HG03558 (cell line): ENCODE data around the gene CATSPER4.

ENCODE experiments used
- ATAC-seq: cut with Tn5 transposase; IDR thresholded peaks from one replicate; pipeline ENCODE4 v1.9.1; 2021; ENCODE audit warnings: moderate number of reproducible peaks; ENCODE audit not compliant: unreplicated experiment; ENCODE audit errors: extremely low read depth

Gene CATSPER4

DNA sequence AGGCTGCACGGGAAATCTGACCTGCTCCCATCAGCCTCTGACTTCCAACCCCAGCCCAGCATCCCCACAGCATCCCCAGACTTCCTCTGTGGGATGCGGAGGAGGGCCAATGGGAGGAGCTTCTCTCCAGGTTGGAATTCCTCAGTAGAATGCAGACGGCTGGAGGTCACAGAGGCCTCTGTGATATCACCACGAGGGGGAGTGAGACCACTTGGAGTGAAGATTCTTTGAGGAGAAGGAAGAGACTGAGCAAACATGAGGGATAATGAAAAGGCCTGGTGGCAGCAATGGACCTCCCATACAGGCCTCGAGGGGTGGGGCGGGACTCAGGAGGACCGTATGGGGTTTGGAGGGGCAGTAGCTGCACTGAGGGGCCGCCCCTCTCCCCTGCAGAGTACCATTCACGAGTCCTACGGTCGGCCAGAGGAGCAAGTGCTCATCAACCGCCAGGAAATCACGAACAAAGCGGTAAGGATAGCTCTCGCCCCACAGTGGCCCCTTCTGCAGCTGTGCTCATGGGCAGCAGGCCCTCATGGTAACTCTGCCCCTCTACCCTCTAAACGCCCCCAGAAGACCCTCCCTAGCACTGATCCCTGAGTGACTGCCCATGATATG lies at the start of gene CATSPER4:
TSS of gene CATSPER4 (plus strand) at position 230 of the 615 bp plus-strand sequence. CDS start at position 256, 26 bp downstream.
- no peak for ATAC-seq

DNA sequence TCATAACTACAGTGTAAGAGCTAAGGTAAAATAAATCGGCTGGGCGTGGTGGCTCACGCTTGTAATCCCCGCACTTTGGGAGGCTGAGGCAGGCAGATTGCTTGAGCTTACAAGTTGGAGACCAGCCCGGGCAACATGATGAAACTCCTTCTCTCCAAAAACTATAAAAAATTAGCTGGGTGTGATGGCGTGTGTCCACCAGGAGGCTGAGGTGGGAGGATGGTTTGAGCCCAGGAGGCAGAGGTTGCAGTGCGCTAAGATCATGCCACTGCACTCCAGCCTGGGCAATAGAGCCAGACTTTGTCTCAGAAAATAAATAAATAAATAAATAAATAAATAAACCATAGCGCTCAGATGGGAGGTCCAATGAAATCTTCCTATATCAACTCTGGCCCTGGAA lies 48.2 kb upstream of the CATSPER4 start:
- ATAC-seq: no peak

DNA sequence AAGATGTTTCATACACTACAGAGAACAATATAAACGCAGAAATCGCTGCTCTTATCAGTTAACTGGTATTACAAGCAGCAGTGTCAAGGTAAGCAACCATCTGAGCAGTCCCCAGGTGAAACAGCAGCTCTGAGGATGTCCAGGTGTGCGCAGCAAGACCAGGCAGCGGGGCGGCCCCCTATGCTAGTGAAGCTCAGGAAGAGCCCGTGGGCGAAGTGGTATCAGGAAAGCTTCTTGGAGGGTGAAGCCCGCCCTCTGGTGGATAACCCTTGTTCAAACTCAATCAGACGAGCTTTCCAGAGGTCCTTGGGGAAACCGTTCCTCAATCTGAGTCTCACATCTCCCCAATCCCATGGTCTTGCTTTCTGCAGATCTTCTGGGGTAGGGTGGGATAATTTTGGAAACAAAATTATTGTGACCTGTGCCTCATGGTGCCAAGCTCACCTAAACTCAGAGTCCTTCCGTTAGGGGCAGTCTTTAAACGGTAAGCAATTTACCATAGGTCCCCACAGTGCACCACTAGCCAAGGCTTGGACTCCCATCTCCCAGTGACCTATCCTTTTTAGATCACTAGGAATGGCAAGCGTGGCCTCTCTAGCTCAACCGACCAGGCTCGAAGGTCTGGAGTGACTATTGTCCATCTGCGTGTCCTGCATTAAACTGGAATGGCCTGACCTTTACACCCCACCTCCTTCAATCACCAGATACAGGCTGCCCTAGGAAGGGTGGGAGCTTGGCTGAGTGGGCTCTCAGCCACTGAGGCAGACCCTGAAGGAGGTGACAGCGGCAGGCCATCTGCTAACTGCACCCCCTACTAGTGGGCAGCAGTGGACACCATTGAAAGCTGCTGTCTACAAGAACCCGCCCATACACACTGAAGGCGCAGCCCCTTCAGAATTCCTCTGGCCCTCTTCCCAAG lies 45.1 kb upstream of the CATSPER4 start:
- ATAC-seq: no peak

DNA sequence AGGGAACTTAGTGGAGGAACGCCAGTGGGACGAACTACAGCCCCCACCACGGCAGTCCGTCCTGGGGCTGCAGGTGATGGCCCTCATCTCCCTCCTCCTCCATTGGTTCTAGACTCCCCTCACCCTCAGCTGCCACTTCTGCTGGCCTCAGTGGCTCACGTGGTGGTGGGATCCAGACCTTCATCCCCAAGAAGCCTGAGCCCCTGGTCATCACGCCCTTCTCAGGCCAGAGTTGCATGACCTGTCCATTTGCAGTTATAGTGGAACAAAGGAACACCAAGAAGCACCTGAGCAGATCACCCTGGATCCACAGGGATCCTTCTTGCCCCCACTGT lies 44.5 kb upstream of the CATSPER4 start:
- no peak for ATAC-seq

DNA sequence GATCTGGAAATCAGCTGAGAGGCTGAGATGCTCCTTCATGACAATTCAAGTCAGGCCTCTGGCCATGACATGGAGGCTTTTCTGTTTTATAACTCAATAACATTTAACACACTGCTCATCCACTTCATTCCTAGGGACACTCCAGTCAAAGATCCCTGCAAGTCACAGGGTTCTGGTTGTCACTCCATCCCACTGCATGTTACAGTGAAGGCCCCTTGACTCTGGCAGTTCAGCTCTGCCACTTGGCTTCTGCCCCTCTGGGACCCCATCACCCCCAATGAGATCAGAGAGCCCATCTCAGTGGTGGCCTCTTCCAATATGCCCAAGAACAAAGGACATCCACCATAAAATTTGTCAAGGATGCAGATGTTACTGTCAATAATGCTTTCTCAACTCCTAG lies 41.5 kb upstream of the CATSPER4 start:
- no peak for ATAC-seq

DNA sequence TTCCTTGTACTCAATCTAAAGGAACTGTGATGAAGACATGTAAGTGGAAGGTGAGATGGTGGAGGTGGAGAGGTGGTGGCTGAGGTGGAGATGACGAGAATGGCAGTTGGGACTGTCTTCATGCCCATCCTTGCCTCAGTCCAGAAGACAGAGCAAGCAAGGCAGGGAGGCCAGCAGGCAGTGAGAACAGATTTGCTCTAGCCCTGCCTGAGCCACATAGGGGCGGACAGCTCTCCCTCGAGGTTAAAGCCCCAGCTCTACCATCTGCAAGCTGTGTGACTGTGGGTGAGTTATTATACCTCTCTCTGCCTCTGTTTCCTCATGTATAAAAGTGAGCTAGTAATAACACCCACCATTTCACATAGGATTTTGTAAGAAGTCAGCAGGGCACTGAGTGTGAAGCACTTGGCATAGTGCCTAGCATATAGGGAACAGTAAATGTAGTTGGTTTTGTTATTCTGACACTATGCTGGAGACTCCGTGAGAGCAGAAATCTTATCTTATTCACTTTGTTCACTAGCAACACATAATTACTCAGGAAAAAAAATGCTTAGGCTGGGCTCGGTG lies 36.4 kb upstream of the CATSPER4 start:
- ATAC-seq: no peak

DNA sequence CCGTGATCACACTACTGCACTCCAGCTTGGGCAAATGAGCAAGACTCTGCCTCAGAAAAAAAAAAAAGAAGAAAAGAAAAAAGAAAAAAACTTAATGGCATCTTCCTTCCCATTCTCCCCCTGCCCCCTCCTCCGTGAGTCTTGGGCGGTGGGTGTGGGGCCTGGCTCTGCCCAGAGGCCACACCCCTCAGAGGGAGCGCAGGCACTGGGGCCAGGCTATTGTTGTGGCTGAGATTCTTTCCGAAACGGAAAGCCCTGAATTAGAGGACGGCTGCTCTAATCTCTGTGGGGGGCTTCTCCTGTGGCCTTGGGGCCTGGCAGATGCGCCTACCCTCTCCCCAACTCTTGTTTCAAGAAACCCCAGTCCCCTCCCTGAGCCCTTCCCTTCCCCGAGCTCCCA lies 35.7 kb upstream of the CATSPER4 start:
- ATAC-seq: no peak

DNA sequence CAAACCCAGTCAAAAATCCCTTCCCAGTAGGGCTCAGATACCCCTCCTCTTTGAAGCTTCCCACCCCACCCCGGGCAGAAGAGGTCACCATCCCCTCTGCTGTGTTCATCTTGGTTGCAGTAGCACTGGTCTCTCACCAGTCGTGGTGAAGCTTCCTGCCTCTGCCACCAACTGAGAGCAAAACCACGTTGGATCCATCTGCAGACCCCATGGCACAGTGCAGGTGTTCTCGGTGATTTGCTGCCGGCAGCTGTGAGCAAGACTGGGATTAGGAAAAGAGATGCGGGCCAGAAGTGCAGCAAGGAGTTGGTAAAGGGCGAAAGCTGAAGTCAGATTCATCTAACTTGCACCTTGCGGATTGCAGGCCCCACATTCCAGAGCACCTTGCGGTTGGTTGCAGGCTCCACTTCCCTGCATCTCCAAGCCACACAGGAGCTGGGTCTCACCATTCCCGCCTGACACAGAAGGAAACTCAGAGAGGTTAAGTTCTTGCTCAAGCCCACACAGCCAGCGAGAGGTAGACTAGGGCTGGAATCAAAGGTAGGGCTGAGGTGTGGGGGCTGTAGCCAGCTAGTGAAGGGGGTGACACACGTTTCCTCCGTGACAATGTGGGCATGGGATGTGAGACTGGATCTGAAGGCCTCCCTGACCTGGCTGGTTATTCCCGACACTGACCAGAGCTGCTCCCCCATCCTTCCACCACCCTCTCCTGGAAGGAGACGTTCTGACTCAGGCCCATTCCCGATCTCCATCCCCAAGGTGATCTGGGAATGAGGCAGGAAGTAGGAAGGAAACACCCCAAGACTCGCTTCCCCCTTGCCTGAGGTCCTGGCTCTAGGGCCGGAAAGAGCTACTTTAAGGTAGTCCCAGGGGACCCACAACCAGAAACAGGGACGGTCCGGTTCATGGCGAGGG lies 34.8 kb upstream of the CATSPER4 start:
- no peak for ATAC-seq

DNA sequence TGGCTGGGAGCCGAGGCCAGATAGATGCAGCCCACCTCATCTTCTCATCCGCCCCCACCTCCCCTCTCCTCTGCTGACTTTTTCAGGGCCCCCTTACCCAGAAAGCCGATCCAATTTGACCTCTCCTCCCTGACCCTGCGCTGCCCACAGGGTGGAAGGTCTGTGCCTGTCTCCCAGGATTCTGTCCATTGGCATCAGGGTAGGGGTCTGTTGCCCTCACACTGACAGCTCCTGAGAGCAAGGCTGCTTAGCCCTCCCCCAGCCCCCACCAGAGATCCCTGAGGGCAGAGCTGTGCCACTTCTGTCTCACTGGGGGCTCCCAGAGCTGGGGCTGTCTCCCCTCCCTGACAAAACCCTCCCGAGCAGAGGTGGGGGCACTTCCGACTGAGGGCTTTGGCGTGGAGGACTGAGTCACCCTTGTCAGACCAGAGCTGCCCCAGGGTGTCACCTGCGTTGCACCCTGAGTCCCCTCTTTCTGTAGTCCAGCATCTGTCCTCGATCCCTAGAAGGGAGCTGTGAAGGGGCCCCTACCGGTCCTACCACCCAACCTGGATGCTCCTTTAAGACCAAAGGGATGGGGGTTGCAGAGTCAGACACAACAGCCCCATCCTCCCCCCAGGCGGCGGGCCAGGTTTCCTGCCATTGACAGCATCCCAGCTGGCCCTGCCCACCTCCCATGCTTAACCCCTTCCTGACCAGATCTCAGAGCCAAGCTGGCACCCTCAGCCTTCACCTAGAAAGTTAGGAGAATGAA lies 33.9 kb upstream of the CATSPER4 start:
- no peak for ATAC-seq

DNA sequence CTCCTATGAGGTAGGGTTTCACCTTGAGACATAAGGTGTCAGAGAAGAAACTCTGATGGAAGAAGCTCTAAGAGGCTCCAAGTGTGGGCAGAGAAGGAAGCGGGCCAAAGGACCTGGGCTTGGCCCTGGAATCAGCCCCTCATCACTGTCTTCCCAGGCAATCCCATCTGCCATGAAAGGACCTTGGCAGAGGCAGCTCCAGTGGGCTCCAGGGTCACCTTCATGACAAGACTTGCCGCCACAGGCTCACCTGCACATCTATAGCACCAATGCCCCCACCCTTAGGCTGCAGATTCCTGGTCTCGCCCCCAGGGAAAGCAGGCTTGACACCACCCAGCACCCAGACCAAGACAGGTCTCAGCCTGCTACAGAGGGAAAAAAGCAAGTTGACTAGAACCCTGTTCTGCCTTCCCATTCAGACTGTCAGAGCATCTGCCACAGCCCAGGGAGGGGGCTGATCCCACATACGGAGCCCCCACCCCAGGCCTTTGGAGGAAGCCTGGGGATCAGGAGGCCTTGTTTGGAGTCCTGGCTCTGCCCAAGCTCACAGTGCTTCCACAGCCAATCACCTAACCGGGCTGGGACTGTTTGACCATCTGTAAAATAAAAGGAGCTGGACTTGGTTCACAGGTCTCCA lies 32.0 kb upstream of the CATSPER4 start:
- no peak for ATAC-seq

DNA sequence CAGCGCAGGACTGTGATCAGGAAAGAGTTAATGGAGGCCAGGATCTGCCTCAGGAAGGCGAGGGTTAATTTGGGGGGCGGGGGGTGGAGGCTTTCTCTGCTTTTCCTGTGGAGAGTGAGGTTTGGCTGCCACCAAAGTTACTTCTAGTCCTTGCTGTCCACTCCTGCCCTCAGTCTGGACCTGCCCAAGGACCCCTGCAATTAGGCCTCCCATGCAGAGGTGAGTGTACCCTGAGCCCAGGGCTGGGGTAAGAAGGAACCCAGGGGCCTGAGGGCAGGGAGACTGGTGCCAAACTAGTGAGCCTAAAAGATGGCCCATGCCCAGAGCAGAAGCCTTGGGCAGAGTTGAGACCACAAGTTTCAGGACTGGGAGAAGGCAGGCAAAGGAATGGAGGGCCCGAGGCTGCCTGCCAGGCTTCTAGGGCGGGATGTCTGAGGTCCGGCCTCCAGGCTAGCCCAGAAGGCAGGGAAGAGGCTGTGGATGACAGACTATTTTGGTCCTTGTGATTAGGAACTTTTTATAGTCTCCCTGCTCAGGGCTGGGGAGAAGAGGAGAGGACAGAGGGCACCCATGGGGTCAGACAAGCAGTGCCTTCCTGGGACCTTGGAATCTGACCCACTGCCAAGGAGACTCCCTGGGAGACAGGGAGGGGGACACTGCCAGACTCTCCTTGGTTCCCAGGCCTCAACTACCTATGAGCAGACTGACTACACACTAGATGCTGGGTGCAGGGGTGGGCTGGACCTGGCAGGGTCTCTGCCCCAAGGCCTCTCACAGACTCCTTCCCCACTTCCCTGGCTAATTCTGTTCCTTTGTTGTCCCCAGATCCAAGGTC lies 31.3 kb upstream of the CATSPER4 start, which contains the start of gene FAM110D:
TSS of gene FAM110D (plus strand) at position 172 of the 835 bp plus-strand sequence. CDS start 2,213 bp downstream, outside the sequence.
- no peak for ATAC-seq

DNA sequence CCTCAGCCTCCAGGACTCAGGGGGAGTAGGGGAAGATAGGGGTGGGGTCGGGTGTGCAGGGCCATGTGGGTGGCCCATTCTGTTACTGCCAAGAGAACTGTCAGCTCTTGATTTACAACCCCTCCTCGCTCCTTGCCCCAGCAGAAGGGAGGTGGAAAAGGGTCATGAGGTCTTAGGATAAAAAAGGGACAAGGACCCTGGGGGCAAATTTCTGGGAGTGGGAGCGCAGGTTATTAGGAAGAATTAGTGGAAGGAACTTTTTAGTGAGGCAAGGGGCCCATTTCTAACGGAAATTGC lies 30.7 kb upstream of the CATSPER4 start:
- ATAC-seq: no peak

DNA sequence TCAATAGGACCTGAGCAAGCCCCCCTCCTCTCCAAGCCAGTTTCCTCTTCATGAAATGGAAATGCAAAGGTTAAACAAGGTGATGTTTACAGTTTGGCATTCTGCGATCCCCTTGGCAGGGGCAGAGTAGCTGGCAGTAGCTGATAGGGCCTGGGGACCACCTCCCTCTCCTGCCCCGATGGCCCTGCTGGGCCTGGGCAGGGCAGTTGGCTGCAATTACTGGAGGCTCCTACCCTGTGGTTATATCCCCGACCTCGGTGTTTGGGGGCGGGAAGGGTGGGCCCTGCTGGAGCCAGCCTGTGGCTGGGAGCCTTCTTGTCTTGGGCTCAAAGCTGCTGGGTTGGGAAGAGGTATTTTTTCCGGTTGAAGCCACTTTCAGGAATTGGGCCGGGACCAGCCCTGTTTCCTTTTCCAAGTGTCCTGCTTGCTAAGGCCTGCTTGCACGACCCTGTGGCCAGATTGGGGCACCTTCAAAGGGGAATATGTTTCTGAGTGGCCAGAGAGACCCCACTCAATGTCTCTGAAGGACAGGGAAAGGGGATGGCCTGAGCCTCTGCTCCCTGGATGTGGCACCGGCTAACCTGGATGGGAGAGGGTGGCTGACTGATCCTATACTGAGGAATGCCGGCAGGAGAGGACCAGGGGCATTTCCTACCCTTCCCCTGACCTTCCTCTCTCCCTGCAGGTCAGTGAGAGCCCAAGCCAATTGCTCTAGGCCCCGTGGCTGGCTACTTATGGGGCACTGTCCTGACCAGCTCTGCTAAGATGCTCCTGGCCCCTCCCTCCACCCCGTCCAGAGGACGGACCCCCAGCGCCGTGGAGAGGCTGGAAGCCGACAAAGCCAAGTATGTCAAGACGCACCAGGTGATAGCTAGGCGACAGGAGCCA lies 29.6 kb upstream of the CATSPER4 start:
- no peak for ATAC-seq

DNA sequence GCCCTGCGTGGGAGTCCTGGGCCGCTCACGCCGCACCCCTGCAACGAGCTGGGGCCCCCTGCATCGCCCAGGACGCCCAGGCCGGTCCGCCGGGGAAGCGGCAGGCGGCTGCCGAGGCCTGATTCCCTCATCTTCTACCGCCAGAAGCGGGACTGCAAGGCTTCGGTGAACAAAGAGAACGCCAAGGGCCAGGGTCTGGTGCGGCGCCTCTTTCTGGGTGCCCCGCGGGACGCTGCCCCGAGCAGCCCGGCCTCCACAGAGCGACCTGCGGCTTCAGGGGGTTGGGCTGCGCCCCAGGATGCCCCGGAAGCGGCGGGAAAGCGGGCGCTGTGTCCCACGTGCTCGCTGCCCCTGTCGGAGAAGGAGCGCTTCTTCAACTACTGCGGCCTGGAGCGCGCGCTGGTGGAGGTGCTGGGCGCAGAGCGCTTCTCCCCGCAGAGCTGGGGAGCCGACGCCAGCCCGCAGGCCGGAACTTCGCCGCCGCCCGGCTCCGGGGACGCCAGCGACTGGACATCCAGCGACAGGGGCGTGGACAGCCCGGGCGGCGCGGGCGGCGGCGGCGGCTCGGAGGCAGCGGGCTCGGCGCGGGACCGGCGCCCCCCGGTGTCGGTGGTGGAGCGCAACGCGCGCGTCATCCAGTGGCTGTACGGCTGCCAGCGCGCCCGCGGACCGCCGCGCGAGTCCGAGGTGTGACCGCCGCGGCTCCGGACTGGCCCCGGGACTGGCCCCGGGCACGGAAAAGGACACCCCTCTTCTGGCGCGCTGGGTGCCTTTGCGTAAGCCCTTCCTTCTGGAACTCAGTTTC lies 28.8 kb upstream of the CATSPER4 start:
- ATAC-seq: no peak

DNA sequence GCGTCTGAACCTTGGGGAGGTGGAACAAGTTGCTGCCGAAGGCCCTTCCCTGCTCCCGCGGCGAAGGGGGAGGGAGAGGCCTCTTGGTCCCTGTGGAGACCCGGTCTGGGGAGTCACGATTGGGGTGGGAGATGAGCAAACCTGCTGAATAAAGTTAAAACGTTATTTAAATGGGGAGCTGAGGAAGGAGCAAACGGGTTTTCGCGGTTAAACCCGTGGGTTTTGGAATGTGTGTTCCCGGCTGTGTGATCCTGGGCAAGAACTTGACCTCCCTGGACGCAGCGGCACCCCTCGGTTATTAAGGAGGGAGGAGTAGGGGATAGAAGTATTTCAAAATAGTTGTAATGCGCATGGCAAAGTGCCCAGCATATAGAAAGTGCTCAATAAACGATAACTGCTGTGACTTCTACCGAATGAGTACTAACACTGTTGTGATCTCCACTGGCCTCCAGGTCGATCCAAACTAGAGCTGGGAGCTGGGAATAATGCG lies 28.1 kb upstream of the CATSPER4 start:
- ATAC-seq: no peak

DNA sequence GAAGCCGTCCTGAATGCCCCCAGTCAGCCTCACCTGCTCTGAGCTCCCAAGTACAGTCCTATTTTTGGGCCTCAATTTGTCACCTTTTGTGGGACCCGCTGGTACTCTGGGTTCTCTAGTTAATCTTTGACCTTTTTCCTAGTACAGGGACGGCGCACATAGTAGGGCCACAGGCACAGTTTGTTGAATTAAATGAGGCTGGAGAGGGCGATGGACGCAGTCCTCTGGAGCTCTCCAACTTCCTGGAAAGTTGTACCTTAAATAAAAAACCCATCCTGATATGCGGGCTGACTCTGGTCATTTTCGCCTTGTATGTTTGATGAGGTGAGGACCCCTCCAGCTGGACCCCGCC lies 26.7 kb upstream of the CATSPER4 start:
- ATAC-seq: no peak
